GM12873 (cell line): ENCODE data around the gene RAP1GAP2.

ENCODE experiments used
- CTCF ChIP-seq: IDR thresholded peaks from 2 replicates; pipeline ENCODE4 v1.5.1; 2012; ENCODE audit warnings: low read depth, mild to moderate bottlenecking, moderate library complexity, low read length, control low read depth; ENCODE audit not compliant: insufficient read depth; ENCODE audit errors: missing control alignments

Gene RAP1GAP2

GRCh38 chr17:2936351-2936750 lies 140.1 kb downstream of the RAP1GAP2 start:
- no peak for TF ChIP-seq CTCF

GRCh38 chr17:2936771-2937321 lies 140.6 kb downstream of the RAP1GAP2 start:
- no peak for TF ChIP-seq CTCF

GRCh38 chr17:2937331-2938003 lies 141.2 kb downstream of the RAP1GAP2 start:
- no peak for TF ChIP-seq CTCF

- TF ChIP-seq CTCF, result no peak
Observed at GRCh38 chr17:2939714-2940351, 143.6 kb downstream of the RAP1GAP2 start.

- TF ChIP-seq CTCF, result no peak
Observed at GRCh38 chr17:2940352-2940751, 144.1 kb downstream of the RAP1GAP2 start.

GRCh38 chr17:2943981-2944380 lies 147.7 kb downstream of the RAP1GAP2 start:
- no peak for TF ChIP-seq CTCF

GRCh38 chr17:2945299-2945698 lies 149.1 kb downstream of the RAP1GAP2 start:
- no peak for TF ChIP-seq CTCF
